ENCODE results near the gene ADARB1.

ADARB1 gene

GRCh38 chr21:45226540-45227326 is 152.4 kb downstream of the ADARB1 start:
- Histone ChIP-seq H3K27ac (no peak overlapping the region), H3K36me3 (no peaks in the 10 kb centered on the region), H3K4me1 (ENCODE audit: control insufficient read depth in 1 of 2, insufficient read depth in 1 of 2, low read depth in 1 of 2, low read length in 1 of 2) (no peaks in the 10 kb centered on the region), H3K4me3 (ENCODE audit: low read depth in 1 of 2, low read length in 1 of 2) (no peak overlapping the region), H3K9me3 (no peaks in the 10 kb centered on the region), H3K27me3 (no peaks in the 10 kb centered on the region)
- TF ChIP-seq CTCF (IDR thresholded peaks at IDR 0.05) = no peak

- H3K9me3 ChIP-seq = no peaks in the 10 kb centered on the region
- no peaks in the 10 kb centered on the region for H3K36me3 ChIP-seq
- H3K4me1 ChIP-seq (ENCODE audit: control insufficient read depth in 1 of 2, insufficient read depth in 1 of 2, low read depth in 1 of 2, low read length in 1 of 2) = no peaks in the 10 kb centered on the region
- H3K27ac ChIP-seq = no peak overlapping the region
- H3K4me3 ChIP-seq (ENCODE audit: low read depth in 1 of 2, low read length in 1 of 2) = no peak overlapping the region
- H3K27me3 ChIP-seq = peaks cover 5% of the 10 kb centered on the region
- TF ChIP-seq CTCF (IDR thresholded peaks at IDR 0.05) = no peak
Observed at GRCh38 chr21:45227735-45228134, 153.4 kb downstream of the ADARB1 start.

GRCh38 chr21:45228171-45228641 is 153.8 kb downstream of the ADARB1 start:
- TF ChIP-seq CTCF (IDR thresholded peaks at IDR 0.05) = no peak
- Histone ChIP-seq H3K9me3 (no peaks in the 10 kb centered on the region), H3K4me1 (ENCODE audit: control insufficient read depth in 1 of 2, insufficient read depth in 1 of 2, low read depth in 1 of 2, low read length in 1 of 2) (no peaks in the 10 kb centered on the region), H3K27ac (no peak overlapping the region), H3K27me3 (peaks cover 7% of the 10 kb centered on the region), H3K36me3 (no peaks in the 10 kb centered on the region), H3K4me3 (ENCODE audit: low read depth in 1 of 2, low read length in 1 of 2) (no peak overlapping the region)

GRCh38 chr21:45228656-45229240 is 154.4 kb downstream of the ADARB1 start:
- H3K27ac ChIP-seq = no peak overlapping the region
- H3K27me3 ChIP-seq = peaks cover 13% of the 10 kb centered on the region
- H3K9me3 ChIP-seq = no peaks in the 10 kb centered on the region
- H3K4me1 ChIP-seq (ENCODE audit: control insufficient read depth in 1 of 2, insufficient read depth in 1 of 2, low read depth in 1 of 2, low read length in 1 of 2) = no peaks in the 10 kb centered on the region
- no peak overlapping the region for H3K4me3 ChIP-seq (ENCODE audit: low read depth in 1 of 2, low read length in 1 of 2)
- no peak for TF ChIP-seq CTCF (IDR thresholded peaks at IDR 0.05)
- H3K36me3 ChIP-seq = no peaks in the 10 kb centered on the region

DNA sequence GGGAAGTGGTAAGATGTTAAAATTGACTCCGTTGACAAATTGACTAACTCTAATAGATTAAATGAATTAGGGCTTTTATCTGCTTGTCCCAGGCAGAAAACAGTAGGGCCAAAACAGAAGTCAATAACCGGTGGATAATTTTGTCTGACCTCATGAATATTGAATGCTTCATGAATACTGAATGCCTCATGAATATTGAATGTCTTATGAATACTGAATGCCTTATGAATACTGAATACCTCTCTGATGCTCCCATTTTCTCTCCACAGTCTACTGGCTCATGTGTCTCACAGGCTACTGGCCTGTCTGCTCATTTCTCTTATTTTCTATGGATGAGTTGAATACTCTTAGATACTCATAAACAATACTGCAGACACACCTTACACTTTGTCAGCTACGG is 157.3 kb downstream of the ADARB1 start:
- TF ChIP-seq CTCF (IDR thresholded peaks at IDR 0.05) = no peak
- Histone ChIP-seq H3K9me3 (no peaks in the 10 kb centered on the region), H3K4me3 (ENCODE audit: low read depth in 1 of 2, low read length in 1 of 2) (no peak overlapping the region), H3K27ac (no peak overlapping the region), H3K27me3 (peaks cover 25% of the 10 kb centered on the region), H3K36me3 (no peaks in the 10 kb centered on the region), H3K4me1 (ENCODE audit: control insufficient read depth in 1 of 2, insufficient read depth in 1 of 2, low read depth in 1 of 2, low read length in 1 of 2) (no peaks in the 10 kb centered on the region)
